Hepatic stellate cell (primary cell): ENCODE measurements around the gene SUGT1.

Experiments
- DNase-seq: peaks from one replicate; pipeline ENCODE4 v3.0.0; 2011; ENCODE audit warnings: low spot score

SUGT1 gene

DNA sequence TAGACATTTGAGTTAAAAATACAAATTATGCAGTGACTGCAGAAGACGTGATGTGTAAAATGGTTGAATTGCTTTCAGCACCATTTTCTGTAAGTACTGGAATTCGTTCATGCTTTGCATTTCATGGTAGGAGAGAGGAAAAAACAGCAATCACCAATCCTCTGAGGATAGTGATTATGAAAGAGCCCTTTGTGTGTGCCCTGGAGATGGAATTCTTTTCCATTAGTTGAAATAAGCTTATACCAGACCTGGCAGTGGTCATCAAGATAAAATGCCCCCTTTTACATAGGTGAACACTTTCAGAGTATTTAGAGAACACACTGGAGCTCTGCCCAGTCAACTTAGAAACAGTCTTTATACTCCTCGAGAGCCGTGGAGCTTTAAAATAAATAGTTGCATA, 85.3 kb downstream of the SUGT1 start:
- no peak for DNase-seq

- DNase-seq, result no peak
These were observed 86.3 kb downstream of the SUGT1 start for GRCh38 chr13:52738719-52739467.

GRCh38 chr13:52739468-52740071, 86.9 kb downstream of the SUGT1 start, which contains the start of gene CNMD:
TSS of gene CNMD (minus strand) at chr13:52739820. CDS start at chr13:52739701, 119 bp downstream.
- no peak for DNase-seq

GRCh38 chr13:52743569-52743968, 90.9 kb downstream of the SUGT1 start:
- no peak for DNase-seq

- no peak for DNase-seq
These were observed 91.4 kb downstream of the SUGT1 start for GRCh38 chr13:52743988-52744387.

- DNase-seq, result no peak
These were observed 92.3 kb downstream of the SUGT1 start for GRCh38 chr13:52744842-52745375.

- no peak for DNase-seq
These were observed 93.5 kb downstream of the SUGT1 start for GRCh38 chr13:52746141-52746540.

GRCh38 chr13:52749419-52749818, 96.8 kb downstream of the SUGT1 start:
- DNase-seq, result no peak
